B cell (primary cell): Measurements from ENCODE around the gene WDR18. TPM values are rescaled to one million over a fixed set of nuclear protein-coding genes. Genes with fewer than 3 reads are reported as not detected.
A peak's percentile ranks its signal among the peaks of the same experiment; 100 is the strongest.

ENCODE experiments used
- ATAC-seq: fragments of 200-7000 bp; cut with Tn5 transposase; one replicate; pipeline ENCODE4 v1.10.0; 2021; ENCODE audit warnings: low read depth, mild to moderate bottlenecking, moderate number of reproducible peaks, moderate library complexity
- CTCF ChIA-PET: fragments of 350-600 bp; sonication (Branson Sonifier 250); formaldehyde crosslinking; loops from one replicate; lab custom pipeline; 2021; ENCODE audit warnings: antibody characterized with exemption, inconsistent platforms; lab: Charles Lee
- POLR2A ChIA-PET: fragments of 350-600 bp; sonication (Branson Sonifier 250); formaldehyde crosslinking; loops from one replicate; lab custom pipeline; 2021; ENCODE audit warnings: antibody characterized with exemption; lab: Charles Lee
- DNase-seq: peaks from one replicate; pipeline ENCODE4 v3.0.0; 2013
- H2AFZ ChIP-seq: 2 replicates; pipeline ENCODE4 v1.6.1; 2012; ENCODE audit warnings: mild to moderate bottlenecking, low read depth, low read length; ENCODE audit not compliant: insufficient read depth, poor library complexity, severe bottlenecking
- H3K27ac ChIP-seq, 2 donors: 1 replicate in 1 of 2; 2 replicates in 1 of 2; pipeline ENCODE4 v1.5.1; 2012 to 2013; ENCODE audit warnings: low read length in 2 of 2, mild to moderate bottlenecking in 2 of 2, moderate library complexity in 1 of 2
- H3K27me3 ChIP-seq, 4 experiments: fragments of 200-600 bp in 1 of 4; sonication (generic) in 1 of 4; replicated peaks in 1 of 4; 1 replicate in 2 of 4; 2 replicates in 2 of 4; pipeline versions ENCODE4 v1.6.1 to v1.7.0; 2013 to 2016; ENCODE audit warnings: low read length in 3 of 4, mild to moderate bottlenecking in 2 of 4, mixed read lengths in 1 of 4, moderate library complexity in 1 of 4; ENCODE audit not compliant: insufficient read depth in 4 of 4, control insufficient read depth in 3 of 4; ENCODE audit errors: control extremely low read depth in 1 of 4
- H3K36me3 ChIP-seq, 2 experiments: replicated peaks in 1 of 2; 1 replicate in 1 of 2; 2 replicates in 1 of 2; pipeline versions ENCODE4 v1.6.1 to v1.7.1; 2013; ENCODE audit warnings: low read length in 1 of 2; ENCODE audit not compliant: insufficient read depth in 2 of 2, control insufficient read depth in 1 of 2; ENCODE audit errors: control extremely low read depth in 1 of 2, extremely low read depth in 1 of 2
- H3K4me1 ChIP-seq, 2 donors: fragments of 200-600 bp in 1 of 2; sonication (generic) in 1 of 2; 1 replicate in 1 of 2; 2 replicates in 1 of 2; pipeline versions ENCODE4 v1.5.1 to v1.6.1; 2013 to 2017; ENCODE audit warnings: low read length in 2 of 2; ENCODE audit not compliant: control insufficient read depth in 2 of 2, insufficient read depth in 2 of 2
- H3K4me2 ChIP-seq: replicated peaks from 2 replicates; pipeline ENCODE3; 2012; ENCODE audit warnings: mild to moderate bottlenecking, low read depth, low read length; ENCODE audit not compliant: poor library complexity, severe bottlenecking
- H3K4me3 ChIP-seq, 5 experiments: fragments of 200-600 bp in 1 of 5; sonication (generic) in 1 of 5; 1 replicate in 3 of 5; 2 replicates in 2 of 5; pipeline versions ENCODE4 v1.5.1 to v1.7.0; 2011 to 2016; ENCODE audit warnings: low read length in 4 of 5, mild to moderate bottlenecking in 4 of 5, low read depth in 2 of 5, control low read depth in 1 of 5, moderate library complexity in 1 of 5; ENCODE audit not compliant: insufficient read depth in 1 of 5; ENCODE audit errors: control extremely low read depth in 1 of 5, extremely low read depth in 1 of 5
- H3K79me2 ChIP-seq: fragments of 200-600 bp; sonication (generic); one replicate; pipeline ENCODE4 v1.6.0; 2016; ENCODE audit warnings: low read length; ENCODE audit not compliant: control insufficient read depth, insufficient read depth
- H3K9ac ChIP-seq: fragments of 200-600 bp; sonication (generic); 2 replicates; pipeline ENCODE4 v1.6.1; 2017; ENCODE audit warnings: mild to moderate bottlenecking, low read length, moderate library complexity
- H3K9me3 ChIP-seq, 3 donors: one replicate each; pipeline versions ENCODE4 v1.6.1 to v1.7.1; 2013; ENCODE audit warnings: low read length in 2 of 3; ENCODE audit not compliant: control insufficient read depth in 2 of 3, insufficient read depth in 1 of 3; ENCODE audit errors: control extremely low read depth in 1 of 3
- H4K20me1 ChIP-seq: 2 replicates; pipeline ENCODE4 v1.6.0; 2012; ENCODE audit warnings: mild to moderate bottlenecking, low read length; ENCODE audit not compliant: insufficient read depth, control insufficient read depth, poor library complexity, severe bottlenecking
- H3K27ac Mint-ChIP-seq: one replicate; pipeline ENCODE4 v1.8.0; 2021; ENCODE audit warnings: mixed read lengths
- H3K27me3 Mint-ChIP-seq: one replicate; pipeline ENCODE4 v1.8.0; 2021; ENCODE audit warnings: mixed read lengths
- H3K4me1 Mint-ChIP-seq: one replicate; pipeline ENCODE4 v1.8.0; 2021; ENCODE audit warnings: mixed read lengths
- H3K4me3 Mint-ChIP-seq: one replicate; pipeline ENCODE4 v1.8.0; 2021; ENCODE audit warnings: mixed read lengths
- H3K9me3 Mint-ChIP-seq: one replicate; pipeline ENCODE4 v1.8.0; 2022; ENCODE audit warnings: mixed read lengths; ENCODE audit not compliant: insufficient read depth
- CTCF ChIP-seq: fragments of 200-600 bp; IDR thresholded peaks from one replicate; pipeline ENCODE4 v1.8.0; 2022; ENCODE audit warnings: antibody characterized with exemption, mild to moderate bottlenecking
- EZH2 ChIP-seq: IDR thresholded peaks from 2 replicates; pipeline ENCODE4 v1.6.1; 2012; ENCODE audit warnings: borderline replicate concordance, low read depth, mild to moderate bottlenecking, moderate library complexity, low read length; ENCODE audit not compliant: insufficient read depth, poor library complexity, severe bottlenecking
- WGBS: methylation state at CpG from one replicate; pipeline ENCODE4 v1.1.5; 2013; ENCODE audit warnings: missing lambda C conversion rate; ENCODE audit not compliant: insufficient coverage; 5-methylcytosine and 5-hydroxymethylcytosine counted together
- intact Hi-C: fragments of 100-400 bp; cut with micrococcal nuclease; formaldehyde crosslinking; loops from one replicate; pipeline ENCODE4 v1.10.0; 2022
- polyA plus RNA-seq: library from polyadenylated mRNA; depleted of rRNA; stranded (reverse); fragments of >200 nt; gene quantifications from 2 replicates; pipeline ENCODE4 v1.2.3, GENCODE V29; 2012
- total RNA-seq, 2 donors: library from RNA; stranded (reverse); fragments of 120-200 nt in 1 of 2; gene quantifications; 1 replicate in 1 of 2; 2 replicates in 1 of 2; pipeline versions ENCODE4 v1.2.3 to v1.2.4, GENCODE V29; 2013 to 2022

Gene WDR18
- total and polyA plus RNA-seq, 2 donors (not counting 1 experiment from before 2014, with no cell fraction given): 48.5 to 60.5 TPM

- Histone ChIP-seq H2AFZ (no peak overlapping the region), H3K36me3 (no peaks in the 10 kb centered on the region), H3K4me1 (peaks cover 43 to 69% of the 10 kb centered on the region in 2 donors), H4K20me1 (peaks cover 18% of the 10 kb centered on the region), H3K9me3 (peaks cover 0 to 4% (median 0%) of the 10 kb centered on the region in 3 donors), H3K9ac (no peak overlapping the region), H3K4me2 (peak overlapping the region; percentile 56), H3K79me2 (peaks cover 41% of the 10 kb centered on the region), H3K27me3 (no peaks in the 10 kb centered on the region), H3K4me3 (no peak overlapping the region), H3K27ac (peak overlapping the region; percentile 11 to 85)
- H3K27me3 Mint-ChIP-seq: no peaks in the 10 kb centered on the region
- TF ChIP-seq EZH2 (no peak), CTCF (no peak)
- H3K9me3 Mint-ChIP-seq: no peaks in the 10 kb centered on the region
- ChIA-PET CTCF (interaction anchor here (1.3 to 4.2 kb wide), 3 partner anchors 16 to 34 kb away, joined by 4 to 26 read pairs (median 6); partner anchors contain the start of gene WDR18), POLR2A (interaction anchor here (0.6 to 1.2 kb wide), 7 partner anchors 9 to 134 kb away, joined by 3 to 11 read pairs (median 3); partner anchors contain the start of genes ARHGAP45 and WDR18)
- H3K27ac Mint-ChIP-seq: peak overlapping the region; percentile 65
- 70% methylated on average over 8 of the region's 25 CpGs for WGBS
- DNase-seq (peak; percentile 38), ATAC-seq (no peak)
- peaks cover 58% of the 10 kb centered on the region for H3K4me1 Mint-ChIP-seq
- intact Hi-C loops: no loop called here
- peak overlapping the region; percentile 37 for H3K4me3 Mint-ChIP-seq
These were observed 35.2 kb upstream of the WDR18 start for GRCh38 chr19:948842-949496.
